Breast epithelium (tissue), 3 donors: ENCODE data around the gene ITIH6.

Experiments used
- POLR2A ChIP-seq: fragments of 450-650 bp; IDR thresholded peaks from one replicate; pipeline ENCODE4 v1.6.1; 2016; ENCODE audit warnings: antibody characterized with exemption, mild to moderate bottlenecking, moderate library complexity
- TF ChIP-seq, protein P1 (sequence below), 3 donors: fragments of 450-650 bp; IDR thresholded peaks; one replicate each; pipeline ENCODE4 v1.5.1; 2016 to 2017; ENCODE audit warnings: antibody characterized with exemption in 3 of 3, mild to moderate bottlenecking in 3 of 3, moderate library complexity in 3 of 3

DNA sequence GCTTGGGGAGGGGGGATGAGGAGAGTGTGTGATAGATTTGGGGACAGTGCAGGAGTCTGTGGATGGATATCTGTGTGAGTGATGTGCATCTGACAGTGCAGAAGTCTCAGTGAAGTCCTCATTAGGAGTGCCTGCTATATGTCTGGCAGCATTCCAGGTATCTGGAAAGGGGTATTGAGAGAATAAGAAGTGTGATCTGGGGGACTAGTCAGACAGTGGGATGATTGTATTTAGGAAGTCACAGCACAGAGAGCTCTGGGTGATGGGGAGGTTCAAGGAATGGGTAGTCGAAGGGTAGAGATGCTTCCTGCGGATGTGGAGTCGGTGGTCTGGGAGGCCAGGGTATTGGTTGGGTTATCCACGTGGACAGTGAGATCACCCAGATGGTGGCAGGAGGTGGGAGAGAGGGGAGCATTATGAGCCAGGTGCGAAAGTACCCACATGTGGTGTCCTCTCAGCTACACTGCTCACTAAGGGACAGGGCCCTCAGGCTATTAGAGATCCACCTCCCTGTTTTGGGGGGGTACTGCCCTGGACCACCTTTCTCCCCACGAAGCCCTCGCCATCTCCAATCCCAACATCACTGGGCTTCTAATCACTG is 19.3 kb upstream of the ITIH6 start:
- TF ChIP-seq, protein P1, sequence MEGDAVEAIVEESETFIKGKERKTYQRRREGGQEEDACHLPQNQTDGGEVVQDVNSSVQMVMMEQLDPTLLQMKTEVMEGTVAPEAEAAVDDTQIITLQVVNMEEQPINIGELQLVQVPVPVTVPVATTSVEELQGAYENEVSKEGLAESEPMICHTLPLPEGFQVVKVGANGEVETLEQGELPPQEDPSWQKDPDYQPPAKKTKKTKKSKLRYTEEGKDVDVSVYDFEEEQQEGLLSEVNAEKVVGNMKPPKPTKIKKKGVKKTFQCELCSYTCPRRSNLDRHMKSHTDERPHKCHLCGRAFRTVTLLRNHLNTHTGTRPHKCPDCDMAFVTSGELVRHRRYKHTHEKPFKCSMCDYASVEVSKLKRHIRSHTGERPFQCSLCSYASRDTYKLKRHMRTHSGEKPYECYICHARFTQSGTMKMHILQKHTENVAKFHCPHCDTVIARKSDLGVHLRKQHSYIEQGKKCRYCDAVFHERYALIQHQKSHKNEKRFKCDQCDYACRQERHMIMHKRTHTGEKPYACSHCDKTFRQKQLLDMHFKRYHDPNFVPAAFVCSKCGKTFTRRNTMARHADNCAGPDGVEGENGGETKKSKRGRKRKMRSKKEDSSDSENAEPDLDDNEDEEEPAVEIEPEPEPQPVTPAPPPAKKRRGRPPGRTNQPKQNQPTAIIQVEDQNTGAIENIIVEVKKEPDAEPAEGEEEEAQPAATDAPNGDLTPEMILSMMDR (IDR thresholded peaks at IDR 0.05): no peak
- TF ChIP-seq POLR2A: no peak
